HG03159 (cell line): ENCODE data around the gene COBL.

Experiments used
- ATAC-seq: cut with Tn5 transposase; IDR thresholded peaks from one replicate; pipeline ENCODE4 v1.9.1; 2021; ENCODE audit warnings: mild to moderate bottlenecking, moderate library complexity; ENCODE audit not compliant: unreplicated experiment

Gene COBL

GRCh38 chr7:51306761-51307160 lies 9.8 kb downstream of the COBL start:
- ATAC-seq, result no peak

- ATAC-seq, result no peak
These were observed 11.9 kb downstream of the COBL start for GRCh38 chr7:51304729-51305128.

DNA sequence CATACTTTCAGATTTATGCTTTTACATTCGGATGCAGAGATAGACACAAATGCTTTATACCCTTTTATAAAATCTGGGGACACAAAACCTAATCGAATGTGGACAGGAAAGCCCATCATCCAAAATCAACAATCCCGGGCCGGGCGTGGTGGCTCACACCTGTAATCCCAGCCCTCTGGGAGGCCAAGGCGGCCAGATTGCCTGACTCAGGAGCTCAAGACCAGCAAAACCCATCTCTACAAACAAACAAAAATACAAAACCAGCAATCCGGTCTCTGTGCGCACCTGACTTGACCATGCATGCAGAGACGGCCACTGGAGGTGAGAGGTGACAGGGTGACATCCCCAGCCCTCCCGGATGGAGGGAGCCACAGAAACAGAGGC lies 13.5 kb downstream of the COBL start:
- no peak for ATAC-seq

DNA sequence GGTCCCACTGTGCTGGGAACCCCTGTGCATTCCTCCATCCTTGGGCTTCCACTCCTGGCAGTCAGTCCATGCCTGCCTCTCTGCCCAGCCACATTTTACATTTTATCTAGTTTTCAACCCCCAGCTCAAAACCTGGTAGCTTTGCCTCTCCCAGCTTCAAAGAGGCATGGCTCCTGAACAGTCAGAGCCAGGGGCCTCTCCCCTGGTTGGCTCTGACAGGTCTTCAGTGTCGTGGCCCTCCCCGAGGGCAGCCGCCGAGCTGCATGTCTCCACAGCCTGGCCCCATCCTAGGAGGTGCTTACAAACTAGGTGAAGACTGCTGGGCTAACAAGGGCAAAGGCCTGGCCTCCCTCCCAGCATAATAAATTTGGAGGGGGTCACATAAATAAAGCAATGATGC lies 14.8 kb downstream of the COBL start:
- no peak for ATAC-seq

GRCh38 chr7:51300762-51301674 lies 15.6 kb downstream of the COBL start:
- no peak for ATAC-seq

GRCh38 chr7:51299391-51300133 lies 17.0 kb downstream of the COBL start:
- no peak for ATAC-seq

DNA sequence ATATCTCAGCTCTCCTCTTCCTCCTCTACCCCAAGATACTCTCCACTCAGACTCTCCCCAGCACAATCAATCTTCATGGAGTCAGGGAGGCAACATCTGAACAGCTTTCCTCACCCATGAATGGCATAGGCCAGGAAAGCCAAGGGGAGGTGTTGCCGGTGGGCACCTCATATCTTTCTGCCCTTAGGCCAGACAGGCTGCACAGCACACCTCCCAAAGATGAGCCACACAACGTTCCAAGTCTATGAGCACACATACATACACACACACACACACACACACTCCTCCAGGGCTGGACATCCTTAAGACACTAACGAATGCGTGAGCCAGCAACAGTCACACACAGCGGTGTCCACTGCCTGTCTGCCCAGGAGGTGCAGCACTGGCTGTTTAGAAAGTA lies 17.7 kb downstream of the COBL start:
- ATAC-seq, result no peak

DNA sequence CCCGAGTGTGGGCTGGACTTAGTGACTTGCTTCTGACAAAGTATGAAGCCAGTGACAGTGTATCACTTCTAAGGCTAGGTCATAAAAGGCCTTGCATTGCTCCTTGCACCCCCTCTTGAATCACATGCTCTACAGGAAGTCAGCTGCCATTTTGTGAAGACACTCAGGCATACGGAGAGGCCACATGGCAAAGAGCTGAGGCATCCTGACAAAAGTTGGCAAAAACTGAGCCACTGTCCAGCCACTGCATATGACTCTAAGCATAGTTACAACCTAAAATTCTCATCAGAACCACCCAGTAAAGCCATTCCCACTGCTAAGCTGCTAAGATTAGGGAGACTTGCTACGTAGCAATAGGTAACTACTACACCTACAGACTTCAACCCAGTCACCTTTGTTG lies 18.6 kb downstream of the COBL start:
- ATAC-seq, result no peak

- ATAC-seq, result no peak
These were observed 21.0 kb downstream of the COBL start for GRCh38 chr7:51295440-51296245.

DNA sequence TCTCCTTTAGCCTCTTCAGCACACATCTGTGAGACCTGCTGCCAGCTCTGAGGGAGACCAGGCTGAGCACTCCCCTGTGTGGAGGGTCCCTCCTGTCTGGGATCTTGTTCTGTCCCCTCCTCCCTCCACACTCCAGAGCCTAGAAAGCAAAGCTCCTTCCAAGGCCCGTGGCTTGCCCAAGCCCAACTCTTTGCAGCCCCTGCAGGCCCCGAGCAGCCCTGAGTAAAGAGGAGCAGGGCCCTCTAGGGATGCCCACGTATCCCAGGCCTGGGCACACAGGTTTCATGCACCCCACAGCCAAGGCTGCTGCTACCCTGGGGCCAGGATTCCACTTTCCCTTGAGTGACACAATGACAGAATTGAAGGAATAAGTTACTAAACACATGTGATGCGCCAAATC lies 24.0 kb downstream of the COBL start:
- no peak for ATAC-seq

GRCh38 chr7:51290702-51291540 lies 25.7 kb downstream of the COBL start:
- ATAC-seq, result no peak

- ATAC-seq, result no peak
These were observed 26.3 kb downstream of the COBL start for GRCh38 chr7:51290304-51290637.

- no peak for ATAC-seq
These were observed 26.8 kb downstream of the COBL start for GRCh38 chr7:51289623-51290303.

DNA sequence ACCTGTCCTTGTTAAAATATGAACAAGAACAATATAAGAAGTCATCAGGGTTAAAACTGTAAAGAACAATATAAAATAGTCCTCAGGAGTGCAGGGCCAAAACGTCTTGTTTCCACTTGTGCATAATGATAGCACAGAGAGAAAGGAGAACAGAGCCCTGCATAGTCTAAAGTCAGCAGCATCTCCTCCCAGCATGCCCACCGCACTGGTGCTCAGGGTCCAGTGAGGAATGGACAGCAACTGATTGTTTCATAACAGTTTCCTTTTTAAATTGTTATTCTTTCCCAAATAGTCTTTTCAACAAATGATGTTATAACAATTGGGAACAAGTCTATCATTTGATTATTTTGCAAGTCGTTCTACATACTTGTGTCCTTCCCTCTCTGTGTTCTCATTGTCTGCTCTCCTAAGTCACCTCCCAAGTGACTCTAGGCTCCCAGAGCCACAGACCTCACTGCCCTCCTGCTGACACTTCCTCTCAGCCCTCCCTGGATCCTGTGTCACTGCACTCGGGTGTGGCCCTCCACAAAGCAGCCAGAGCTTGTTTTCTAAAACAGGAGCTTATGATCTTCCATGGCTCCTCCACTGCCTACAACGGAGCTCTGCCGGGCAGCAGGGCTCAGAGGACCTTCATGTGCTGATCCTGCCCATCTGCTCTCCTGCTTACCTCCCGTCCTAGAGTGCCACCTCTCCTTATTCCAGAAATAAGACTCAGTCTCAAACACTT lies 27.6 kb downstream of the COBL start:
- ATAC-seq, result no peak

DNA sequence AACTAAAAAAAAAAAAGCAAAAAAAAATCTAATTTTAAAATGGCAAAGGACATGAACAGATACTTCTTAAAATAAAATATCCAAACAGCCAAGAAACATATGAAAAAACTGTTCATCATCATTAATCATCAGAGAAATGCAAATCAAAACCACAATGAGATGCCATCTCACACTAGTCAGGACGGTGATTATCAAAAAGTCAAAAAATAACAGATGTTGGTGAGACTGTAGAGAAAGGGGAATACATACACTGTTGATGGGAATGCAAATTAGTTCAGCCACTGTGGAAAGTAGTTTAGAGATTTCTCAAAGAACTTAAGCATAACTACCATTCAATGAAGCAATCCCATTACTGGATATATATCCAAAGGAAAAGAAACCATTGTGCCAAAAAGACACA lies 30.2 kb downstream of the COBL start:
- ATAC-seq, result no peak

DNA sequence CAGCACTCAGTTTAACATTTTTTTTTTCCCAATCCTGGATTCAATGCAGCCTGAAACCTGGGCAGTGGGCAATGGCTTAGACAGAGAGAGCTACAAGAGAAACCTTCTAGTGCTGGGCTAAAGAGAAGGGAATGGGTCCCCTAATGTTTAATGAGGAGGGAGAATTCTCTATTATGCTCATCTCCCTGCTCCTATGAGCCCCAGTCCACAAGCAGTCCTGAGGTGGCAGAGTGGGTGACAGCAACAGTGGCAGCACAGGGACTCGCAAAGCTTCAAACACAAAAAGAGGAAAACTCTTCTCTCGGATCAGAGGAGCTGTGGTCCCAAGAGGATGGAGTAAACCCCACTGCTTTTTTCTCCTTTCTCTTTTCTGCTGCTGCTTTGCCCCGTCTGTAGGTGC lies 36.5 kb downstream of the COBL start:
- no peak for ATAC-seq

- no peak for ATAC-seq
These were observed 37.1 kb downstream of the COBL start for GRCh38 chr7:51279391-51280023.

DNA sequence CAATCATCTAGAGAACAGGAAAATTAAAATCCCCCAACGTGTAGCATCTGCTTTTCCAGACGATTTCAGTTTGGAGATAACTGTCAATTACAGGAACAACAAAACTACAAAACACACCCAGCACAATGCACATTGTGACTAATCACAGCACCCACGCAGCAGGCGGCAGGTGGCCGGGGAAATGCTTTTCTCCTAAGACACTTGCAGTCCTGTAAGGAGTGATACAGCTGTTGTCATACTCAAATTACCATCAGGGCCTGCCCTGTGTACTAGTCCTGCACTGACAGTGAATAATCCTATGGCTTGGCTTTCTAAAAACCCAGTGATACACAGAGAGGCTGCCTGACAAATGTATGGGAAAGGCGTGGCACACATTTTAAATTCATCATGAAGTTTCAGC lies 37.8 kb downstream of the COBL start:
- no peak for ATAC-seq

DNA sequence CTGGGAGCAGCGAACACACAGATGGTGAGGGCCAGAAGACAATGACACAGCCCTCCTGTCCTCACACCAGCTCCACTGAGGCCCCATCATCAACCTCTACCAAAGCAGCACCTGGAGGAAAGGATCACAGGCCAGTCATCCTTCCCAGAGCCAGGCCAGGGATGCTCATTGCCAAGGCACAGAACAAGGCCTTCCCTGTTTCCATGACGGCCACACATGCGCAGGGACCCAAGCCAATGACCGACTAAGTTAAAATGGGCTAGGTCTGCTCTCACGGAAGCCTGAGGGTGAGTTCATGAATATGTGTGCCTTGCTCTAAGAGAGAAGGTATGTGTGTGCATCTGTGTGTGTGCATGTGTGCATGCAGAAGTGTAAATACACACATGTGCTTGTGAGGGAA lies 39.6 kb downstream of the COBL start:
- ATAC-seq, result no peak
